IPS-20b (cell line): ENCODE results near the gene ADARB2.

ENCODE experiments used
- H3K27ac ChIP-seq: one replicate; pipeline ENCODE4 v1.5.1; 2013; ENCODE audit warnings: low read length
- H3K27me3 ChIP-seq: 2 replicates; pipeline ENCODE4 v1.6.1; 2013; ENCODE audit warnings: mild to moderate bottlenecking, low read length, inconsistent platforms; ENCODE audit not compliant: insufficient read depth
- H3K36me3 ChIP-seq: 2 replicates; pipeline ENCODE4 v1.6.1; 2013; ENCODE audit warnings: low read depth, mild to moderate bottlenecking, inconsistent platforms, low read length, moderate library complexity; ENCODE audit not compliant: insufficient read depth
- H3K4me1 ChIP-seq: 2 replicates; pipeline ENCODE4 v1.6.1; 2013; ENCODE audit warnings: mild to moderate bottlenecking, control low read depth, inconsistent platforms, low read length, moderate library complexity; ENCODE audit not compliant: insufficient read depth
- H3K4me3 ChIP-seq: 2 replicates; pipeline ENCODE4 v1.5.1; 2013; ENCODE audit warnings: mild to moderate bottlenecking, low read length, inconsistent platforms
- H3K9ac ChIP-seq: 2 replicates; pipeline ENCODE4 v1.6.1; 2013; ENCODE audit warnings: low read depth, mild to moderate bottlenecking, inconsistent platforms, low read length, moderate library complexity
- H3K9me3 ChIP-seq: 2 replicates; pipeline ENCODE4 v1.6.1; 2013; ENCODE audit warnings: mild to moderate bottlenecking, low read depth, low read length, inconsistent platforms; ENCODE audit not compliant: insufficient read depth

Gene ADARB2

GRCh38 chr10:1522237-1522636, 215.1 kb downstream of the ADARB2 start:
- peak overlapping the region; percentile 16; the same call in 1 of the 2 replicates for H3K9ac ChIP-seq
- H3K9me3 ChIP-seq: no peaks in the 10 kb centered on the region
- no peaks in the 10 kb centered on the region for H3K27me3 ChIP-seq
- H3K27ac ChIP-seq: peak overlapping the region; percentile 20
- H3K36me3 ChIP-seq: no peaks in the 10 kb centered on the region
- H3K4me3 ChIP-seq: 0 out of 2 replicates have a peak overlapping the region, but pooled peaks have one; percentile 27
- peaks cover 15% of the 10 kb centered on the region; the same call in 1 of the 2 replicates for H3K4me1 ChIP-seq

GRCh38 chr10:1521741-1522140, 215.6 kb downstream of the ADARB2 start:
- Histone ChIP-seq H3K27ac (peak overlapping the region; percentile 20), H3K4me3 (0 out of 2 replicates have a peak overlapping the region, but pooled peaks have one; percentile 27), H3K9me3 (no peaks in the 10 kb centered on the region), H3K9ac (peak overlapping the region; percentile 16; the same call in 1 of the 2 replicates), H3K27me3 (no peaks in the 10 kb centered on the region), H3K4me1 (peaks cover 15% of the 10 kb centered on the region; the same call in 1 of the 2 replicates), H3K36me3 (no peaks in the 10 kb centered on the region)

- Histone ChIP-seq H3K4me3 (no peak overlapping the region), H3K4me1 (peaks cover 15% of the 10 kb centered on the region; the same call in 1 of the 2 replicates), H3K9me3 (no peaks in the 10 kb centered on the region), H3K27me3 (no peaks in the 10 kb centered on the region), H3K9ac (no peak overlapping the region), H3K36me3 (no peaks in the 10 kb centered on the region), H3K27ac (no peak overlapping the region)
Observed at GRCh38 chr10:1520909-1521565, 216.3 kb downstream of the ADARB2 start.

GRCh38 chr10:1519391-1519790, 217.9 kb downstream of the ADARB2 start:
- H3K36me3 ChIP-seq: no peaks in the 10 kb centered on the region
- H3K9me3 ChIP-seq: no peaks in the 10 kb centered on the region
- H3K27me3 ChIP-seq: no peaks in the 10 kb centered on the region
- H3K9ac ChIP-seq: no peak overlapping the region
- H3K4me3 ChIP-seq: no peak overlapping the region
- no peak overlapping the region for H3K27ac ChIP-seq
- H3K4me1 ChIP-seq: peaks cover 15% of the 10 kb centered on the region; the same call in 1 of the 2 replicates

- no peak overlapping the region for H3K4me3 ChIP-seq
- no peaks in the 10 kb centered on the region for H3K9me3 ChIP-seq
- peaks cover 14% of the 10 kb centered on the region; the same call in 1 of the 2 replicates for H3K4me1 ChIP-seq
- no peaks in the 10 kb centered on the region for H3K36me3 ChIP-seq
- no peaks in the 10 kb centered on the region for H3K27me3 ChIP-seq
- no peak overlapping the region for H3K9ac ChIP-seq
- H3K27ac ChIP-seq: no peak overlapping the region
Observed at GRCh38 chr10:1517684-1518083, 219.6 kb downstream of the ADARB2 start.

GRCh38 chr10:1516492-1517165, 220.7 kb downstream of the ADARB2 start:
- Histone ChIP-seq H3K36me3 (no peaks in the 10 kb centered on the region), H3K4me3 (no peak overlapping the region), H3K9me3 (no peaks in the 10 kb centered on the region), H3K4me1 (peaks cover 7% of the 10 kb centered on the region; the same call in 1 of the 2 replicates), H3K27me3 (no peaks in the 10 kb centered on the region), H3K27ac (no peak overlapping the region), H3K9ac (no peak overlapping the region)

- Histone ChIP-seq H3K4me3 (no peak overlapping the region), H3K4me1 (peaks cover 1% of the 10 kb centered on the region; the same call in 1 of the 2 replicates), H3K9ac (no peak overlapping the region), H3K9me3 (no peaks in the 10 kb centered on the region), H3K36me3 (no peaks in the 10 kb centered on the region), H3K27ac (no peak overlapping the region), H3K27me3 (no peaks in the 10 kb centered on the region)
Observed at GRCh38 chr10:1515780-1516491, 221.4 kb downstream of the ADARB2 start.

- Histone ChIP-seq H3K9me3 (no peaks in the 10 kb centered on the region), H3K36me3 (no peaks in the 10 kb centered on the region), H3K4me1 (no peaks in the 10 kb centered on the region), H3K4me3 (no peak overlapping the region), H3K27ac (no peak overlapping the region), H3K27me3 (no peaks in the 10 kb centered on the region), H3K9ac (no peak overlapping the region)
Observed at GRCh38 chr10:1515121-1515779, 222.1 kb downstream of the ADARB2 start.

GRCh38 chr10:1514681-1515080, 222.6 kb downstream of the ADARB2 start:
- Histone ChIP-seq H3K27me3 (no peaks in the 10 kb centered on the region), H3K36me3 (no peaks in the 10 kb centered on the region), H3K27ac (no peak overlapping the region), H3K4me1 (no peaks in the 10 kb centered on the region), H3K9me3 (no peaks in the 10 kb centered on the region), H3K4me3 (no peak overlapping the region), H3K9ac (no peak overlapping the region)

GRCh38 chr10:1513221-1513620, 224.1 kb downstream of the ADARB2 start:
- Histone ChIP-seq H3K27me3 (no peaks in the 10 kb centered on the region), H3K9me3 (no peaks in the 10 kb centered on the region), H3K4me3 (no peak overlapping the region), H3K27ac (no peak overlapping the region), H3K4me1 (no peaks in the 10 kb centered on the region), H3K9ac (no peak overlapping the region), H3K36me3 (no peaks in the 10 kb centered on the region)

- Histone ChIP-seq H3K9me3 (no peaks in the 10 kb centered on the region; the same call in 1 of the 2 replicates), H3K36me3 (no peaks in the 10 kb centered on the region), H3K27me3 (no peaks in the 10 kb centered on the region), H3K4me1 (no peaks in the 10 kb centered on the region), H3K4me3 (no peak overlapping the region), H3K9ac (no peak overlapping the region), H3K27ac (no peak overlapping the region)
Observed at GRCh38 chr10:1509011-1509530, 228.3 kb downstream of the ADARB2 start.
